ENCODE data around the gene DPP6. TPM values are rescaled to one million over a fixed set of nuclear protein-coding genes. Genes with fewer than 3 reads are reported as not detected.

DPP6 gene
- total RNA-seq, 1 donor from 2014 or later = not detected

DNA sequence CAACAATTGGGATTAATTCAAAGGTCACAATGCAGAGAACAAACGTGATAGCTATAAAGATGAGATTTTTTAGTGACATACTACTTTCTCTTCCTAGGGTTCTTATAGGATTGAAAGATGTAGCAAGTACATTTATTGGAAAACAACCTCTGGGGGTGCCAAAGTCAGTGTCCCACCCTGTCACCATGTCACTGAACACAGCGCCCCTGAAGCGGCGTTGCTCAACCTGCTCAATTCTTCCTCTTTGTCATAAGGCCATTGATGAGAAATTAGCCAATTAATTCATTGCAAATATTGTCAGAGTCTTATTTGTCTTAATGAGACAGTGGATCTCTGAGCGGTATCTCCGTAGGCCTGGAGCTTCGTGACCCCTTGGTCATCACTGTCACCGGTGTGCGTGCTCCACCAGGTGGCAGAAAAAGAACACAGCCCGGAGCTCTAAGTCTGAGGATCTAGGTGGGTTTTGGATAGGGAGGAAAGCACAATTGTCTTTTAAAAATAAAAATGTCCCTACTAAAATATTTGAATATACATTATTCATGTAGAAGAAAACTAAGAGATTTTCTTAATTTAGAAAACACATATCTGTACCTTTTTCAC, 588.2 kb downstream of the DPP6 start:
- TF ChIP-seq, protein P1, sequence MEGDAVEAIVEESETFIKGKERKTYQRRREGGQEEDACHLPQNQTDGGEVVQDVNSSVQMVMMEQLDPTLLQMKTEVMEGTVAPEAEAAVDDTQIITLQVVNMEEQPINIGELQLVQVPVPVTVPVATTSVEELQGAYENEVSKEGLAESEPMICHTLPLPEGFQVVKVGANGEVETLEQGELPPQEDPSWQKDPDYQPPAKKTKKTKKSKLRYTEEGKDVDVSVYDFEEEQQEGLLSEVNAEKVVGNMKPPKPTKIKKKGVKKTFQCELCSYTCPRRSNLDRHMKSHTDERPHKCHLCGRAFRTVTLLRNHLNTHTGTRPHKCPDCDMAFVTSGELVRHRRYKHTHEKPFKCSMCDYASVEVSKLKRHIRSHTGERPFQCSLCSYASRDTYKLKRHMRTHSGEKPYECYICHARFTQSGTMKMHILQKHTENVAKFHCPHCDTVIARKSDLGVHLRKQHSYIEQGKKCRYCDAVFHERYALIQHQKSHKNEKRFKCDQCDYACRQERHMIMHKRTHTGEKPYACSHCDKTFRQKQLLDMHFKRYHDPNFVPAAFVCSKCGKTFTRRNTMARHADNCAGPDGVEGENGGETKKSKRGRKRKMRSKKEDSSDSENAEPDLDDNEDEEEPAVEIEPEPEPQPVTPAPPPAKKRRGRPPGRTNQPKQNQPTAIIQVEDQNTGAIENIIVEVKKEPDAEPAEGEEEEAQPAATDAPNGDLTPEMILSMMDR (IDR thresholded peaks at IDR 0.05) = no peak
- no peaks in the 10 kb centered on the region for H3K9me3 ChIP-seq
- intact Hi-C loops (cut with DNase I) = no loop called here
- no peak overlapping the region for H3K27ac ChIP-seq
- no peaks in the 10 kb centered on the region for H3K27me3 ChIP-seq
- DNase-seq (ENCODE audit: low spot score in 2 of 2) = no peak
- no peaks in the 10 kb centered on the region for H3K4me1 ChIP-seq
- H3K36me3 ChIP-seq = no peaks in the 10 kb centered on the region
- H3K4me3 ChIP-seq = no peak overlapping the region

DNA sequence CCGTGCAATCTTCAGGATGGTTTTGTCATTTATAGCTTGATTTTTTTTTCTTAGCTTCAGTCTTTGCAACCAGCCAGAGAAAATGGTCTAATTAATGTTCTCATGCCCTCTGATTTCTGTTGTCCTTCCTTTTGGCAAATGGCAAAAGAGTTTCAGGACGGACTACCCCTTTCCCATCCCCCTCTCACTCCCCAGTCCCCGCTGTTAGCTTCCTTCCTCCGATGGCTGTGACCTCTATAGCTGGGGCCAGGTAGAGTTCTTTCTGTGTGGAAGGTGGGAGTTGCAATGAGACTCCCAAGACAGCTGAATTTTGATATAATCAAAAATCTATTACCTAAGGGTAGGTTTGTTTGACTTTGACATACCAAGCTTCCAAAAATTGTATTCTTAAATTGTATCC, 588.7 kb downstream of the DPP6 start:
- intact Hi-C loops (cut with DNase I) = no loop called here
- no peaks in the 10 kb centered on the region for H3K27me3 ChIP-seq
- no peaks in the 10 kb centered on the region for H3K9me3 ChIP-seq
- TF ChIP-seq, protein P1 (IDR thresholded peaks at IDR 0.05) = no peak
- H3K4me1 ChIP-seq = no peaks in the 10 kb centered on the region
- H3K36me3 ChIP-seq = no peaks in the 10 kb centered on the region
- DNase-seq (ENCODE audit: low spot score in 2 of 2) = no peak
- H3K27ac ChIP-seq = no peak overlapping the region
- no peak overlapping the region for H3K4me3 ChIP-seq

DNA sequence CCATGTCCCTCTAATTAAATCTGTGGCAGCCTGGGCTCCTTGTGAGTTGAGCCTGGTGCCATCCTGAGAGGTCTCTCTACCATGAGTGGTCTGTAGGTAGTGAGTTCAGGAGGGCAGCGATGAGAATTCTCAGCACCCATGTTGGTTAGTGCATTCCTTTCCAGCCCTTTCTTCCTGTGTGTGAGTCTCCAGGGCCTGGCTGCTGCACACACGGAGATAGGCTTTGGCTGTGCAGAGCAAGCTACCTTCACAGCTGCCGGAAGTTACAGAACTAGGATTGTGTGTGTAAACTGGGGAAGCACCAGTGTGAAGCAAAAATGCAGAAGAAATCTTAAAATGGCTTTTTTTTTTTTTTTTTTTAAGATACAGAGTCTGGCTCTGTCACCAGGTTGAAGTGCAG, 592.2 kb downstream of the DPP6 start:
- DNase-seq (ENCODE audit: low spot score in 2 of 2) = no peak
- H3K27ac ChIP-seq = no peak overlapping the region
- TF ChIP-seq, protein P1 (IDR thresholded peaks at IDR 0.05) = no peak

DNA sequence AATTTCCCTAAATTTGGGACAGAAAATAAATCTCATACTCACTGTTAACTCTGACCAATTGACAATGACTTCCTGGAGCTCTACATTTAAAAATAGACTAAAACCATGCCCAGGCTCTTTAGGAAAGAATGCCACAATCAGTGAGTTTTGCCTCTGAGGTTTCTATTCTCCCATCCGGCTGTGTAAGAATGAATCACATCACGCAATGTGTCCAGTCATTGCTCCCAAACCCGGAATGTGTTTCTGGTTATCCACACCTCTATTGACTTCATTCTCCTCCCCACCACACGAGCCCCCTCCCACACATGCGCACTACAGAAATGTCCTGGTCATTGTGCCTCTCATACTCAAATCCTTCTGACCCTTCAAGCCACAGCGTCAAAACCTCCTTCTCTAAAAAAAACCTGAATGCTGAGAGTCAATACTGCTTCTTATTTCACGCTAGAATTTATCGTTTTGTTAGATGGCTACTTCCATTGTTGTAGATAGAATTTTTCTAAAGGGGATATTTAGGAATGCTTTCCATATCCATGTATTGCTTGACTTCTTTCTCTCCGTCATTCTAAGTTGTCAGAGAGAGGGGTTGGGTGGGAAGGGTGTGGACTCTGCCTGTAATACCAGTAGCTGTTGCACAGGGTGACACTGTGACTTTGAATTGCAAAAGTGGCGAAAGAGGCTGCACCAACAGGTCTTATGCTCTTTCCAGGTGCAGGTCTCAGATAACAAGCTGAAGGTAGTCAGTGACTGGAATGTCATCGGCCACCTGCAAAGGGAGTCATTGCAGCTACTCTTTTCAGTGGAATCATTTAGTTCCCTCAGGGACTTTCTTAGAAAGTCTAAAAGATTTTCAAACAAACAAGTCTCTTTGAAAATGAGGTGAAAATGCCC, 594.2 kb downstream of the DPP6 start:
- H3K27ac ChIP-seq = no peak overlapping the region
- DNase-seq (ENCODE audit: low spot score in 2 of 2) = no peak
- H3K27me3 ChIP-seq = no peaks in the 10 kb centered on the region
- no peaks in the 10 kb centered on the region for H3K4me1 ChIP-seq
- no peaks in the 10 kb centered on the region for H3K9me3 ChIP-seq
- intact Hi-C loops (cut with DNase I) = no loop called here
- H3K4me3 ChIP-seq = no peak overlapping the region
- TF ChIP-seq, protein P1 (IDR thresholded peaks at IDR 0.05) = no peak
- H3K36me3 ChIP-seq = no peaks in the 10 kb centered on the region

More for the DNA sequence above, 592.2 kb downstream of the DPP6 start:
- H3K27me3 ChIP-seq = no peaks in the 10 kb centered on the region
- intact Hi-C loops (cut with DNase I) = no loop called here
- no peaks in the 10 kb centered on the region for H3K9me3 ChIP-seq
- H3K36me3 ChIP-seq = no peaks in the 10 kb centered on the region
- H3K4me1 ChIP-seq = no peaks in the 10 kb centered on the region
- H3K4me3 ChIP-seq = no peak overlapping the region

DNA sequence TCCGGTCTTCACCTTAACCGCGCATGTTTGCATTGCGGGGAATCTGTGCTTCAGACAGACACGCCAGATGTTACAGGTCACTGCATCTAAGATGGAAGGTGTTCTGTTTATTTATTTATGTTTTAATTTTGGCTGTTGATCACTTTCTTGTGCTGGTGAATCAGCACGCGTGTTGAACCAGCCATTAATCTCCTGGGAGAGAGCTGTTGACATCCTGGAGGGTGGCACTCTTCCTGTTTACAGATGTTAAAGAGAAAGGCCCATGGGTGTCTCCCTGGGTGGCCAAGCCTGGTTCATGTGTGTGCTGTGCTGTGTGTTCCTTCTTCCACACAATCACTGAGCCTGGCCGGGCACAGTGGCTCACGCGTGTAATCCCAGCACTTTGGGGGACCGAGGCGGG, 595.4 kb downstream of the DPP6 start:
- Histone ChIP-seq H3K9me3 (no peaks in the 10 kb centered on the region), H3K36me3 (no peaks in the 10 kb centered on the region), H3K4me3 (no peak overlapping the region), H3K27ac (no peak overlapping the region), H3K27me3 (no peaks in the 10 kb centered on the region), H3K4me1 (no peaks in the 10 kb centered on the region)
- TF ChIP-seq, protein P1 (IDR thresholded peaks at IDR 0.05) = no peak
- no peak for DNase-seq (ENCODE audit: low spot score in 2 of 2)
- intact Hi-C loops (cut with DNase I) = no loop called here
